ENCODE results near the gene AZIN2.

- TF ChIP-seq CTCF (IDR thresholded peaks at IDR 0.05) (no peak), POLR2AphosphoS5 (IDR thresholded peaks at IDR 0.05) (no peak)
Observed at GRCh38 chr1:33089457-33089856, 8.5 kb downstream of the AZIN2 start.
